Suppressor macrophage (primary cell): Measurements from ENCODE around the gene DCAF12.
A peak's percentile ranks its signal among the peaks of the same experiment; 100 is the strongest.
"Not testable (repeated sequence)": the region's sequence is repeated elsewhere in the genome, so short reads cannot be mapped to it uniquely, and the experiment has no call there.

Source experiments
- DNase-seq, 4 experiments: peaks; one replicate each; pipeline ENCODE4 v3.0.0-alpha.2; 2020 to 2022
- total RNA-seq, 17 experiments: gene quantifications; one replicate each; lab custom pipeline; 2026; ENCODE audit warnings: mixed read lengths in 6 of 17, inconsistent platforms in 3 of 17; lab: John Stamatoyannopoulos, UW

Gene DCAF12
- total RNA-seq = 36.5 to 113 (median 66.9) reads per million in 17 experiments

- DNase-seq = peak; percentile 96 to 98 (median 97)
Measured at GRCh38 chr9:34126207-34127034, at the start of gene DCAF12. DCAF12 (minus strand) TSS chr9:34126698; CDS start chr9:34126431, 267 bp downstream.

GRCh38 chr9:34176089-34176488, 49.6 kb upstream of the DCAF12 start:
- no peak for DNase-seq

- DNase-seq = peak; percentile 80 to 93 (median 88)
Measured at GRCh38 chr9:34171753-34172535, 45.4 kb upstream of the DCAF12 start.

GRCh38 chr9:34170237-34170991, 43.9 kb upstream of the DCAF12 start:
- DNase-seq = no peak

GRCh38 chr9:34169125-34169524, 42.6 kb upstream of the DCAF12 start:
- DNase-seq = peak in 1 of 4 experiments; percentile 30

- peak; percentile 14 to 55 (median 44) for DNase-seq
Measured at GRCh38 chr9:34163434-34163833, 36.9 kb upstream of the DCAF12 start.

GRCh38 chr9:34158362-34158869, 31.9 kb upstream of the DCAF12 start:
- peak; percentile 44 to 72 (median 66) for DNase-seq

GRCh38 chr9:34157898-34158297, 31.4 kb upstream of the DCAF12 start:
- DNase-seq = no peak

GRCh38 chr9:34157318-34157717, 30.8 kb upstream of the DCAF12 start:
- DNase-seq = no peak

- no peak for DNase-seq
Measured at GRCh38 chr9:34154057-34154456, 27.6 kb upstream of the DCAF12 start.

- DNase-seq = no peak
Measured at GRCh38 chr9:34151398-34151797, 24.9 kb upstream of the DCAF12 start.

- no peak for DNase-seq
Measured at GRCh38 chr9:34145165-34145564, 18.7 kb upstream of the DCAF12 start.

- DNase-seq = peak in 3 of 4 experiments; percentile 10 to 40 (median 15)
Measured at GRCh38 chr9:34143116-34143515, 16.6 kb upstream of the DCAF12 start.

- DNase-seq = no peak
Measured at GRCh38 chr9:34140853-34141252, 14.4 kb upstream of the DCAF12 start.

GRCh38 chr9:34139477-34140146, 13.1 kb upstream of the DCAF12 start:
- peak; percentile 25 to 56 (median 45) for DNase-seq

GRCh38 chr9:34138644-34139043, 12.1 kb upstream of the DCAF12 start:
- DNase-seq = not testable (repeated sequence)

GRCh38 chr9:34134521-34134920, 8.0 kb upstream of the DCAF12 start:
- no peak for DNase-seq

GRCh38 chr9:34133436-34133949, 7.0 kb upstream of the DCAF12 start:
- no peak for DNase-seq

GRCh38 chr9:34131571-34131970, 5.1 kb upstream of the DCAF12 start:
- DNase-seq = no peak

GRCh38 chr9:34127035-34127948, 794 bp upstream of the DCAF12 start:
- DNase-seq = no peak
